Measurements from ENCODE around the gene FAM136A.
"Not testable (repeated sequence)": the region's sequence is repeated elsewhere in the genome, so short reads cannot be mapped to it uniquely, and the experiment has no call there.

FAM136A gene

GRCh38 chr2:70301344-70302194, at the start of gene FAM136A:
Gene FAM136A (minus strand): TSS chr2:70302067. CDS start chr2:70302011, 56 bp downstream.
- peak; percentile 63 to 81 for DNase-seq (ENCODE audit: low read depth in 2 of 2, low spot score in 1 of 2)

- no peak for DNase-seq (ENCODE audit: low read depth in 2 of 2, low spot score in 1 of 2)
Observed at GRCh38 chr2:70349921-70350685, 48.2 kb upstream of the FAM136A start.

DNA sequence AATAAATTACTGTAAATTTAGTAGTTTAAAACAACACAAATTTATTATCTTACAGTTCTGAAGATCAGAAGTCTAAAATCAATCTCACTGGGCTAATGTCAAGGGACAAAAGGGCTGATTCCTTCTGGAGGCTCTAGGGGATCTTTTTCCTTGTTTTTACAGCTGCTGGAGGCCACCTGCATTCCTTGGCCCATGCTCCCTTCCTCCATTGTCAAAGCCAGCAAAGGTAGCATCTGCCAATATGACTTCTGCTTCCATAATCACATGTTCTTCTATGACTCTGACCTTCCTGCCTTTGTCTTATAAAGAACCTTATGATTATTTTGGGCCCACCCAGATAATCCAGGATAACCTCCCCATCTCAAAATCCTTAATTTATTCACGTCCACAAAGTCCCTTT, 46.0 kb upstream of the FAM136A start:
- no peak for DNase-seq (ENCODE audit: low read depth in 2 of 2, low spot score in 1 of 2)

DNA sequence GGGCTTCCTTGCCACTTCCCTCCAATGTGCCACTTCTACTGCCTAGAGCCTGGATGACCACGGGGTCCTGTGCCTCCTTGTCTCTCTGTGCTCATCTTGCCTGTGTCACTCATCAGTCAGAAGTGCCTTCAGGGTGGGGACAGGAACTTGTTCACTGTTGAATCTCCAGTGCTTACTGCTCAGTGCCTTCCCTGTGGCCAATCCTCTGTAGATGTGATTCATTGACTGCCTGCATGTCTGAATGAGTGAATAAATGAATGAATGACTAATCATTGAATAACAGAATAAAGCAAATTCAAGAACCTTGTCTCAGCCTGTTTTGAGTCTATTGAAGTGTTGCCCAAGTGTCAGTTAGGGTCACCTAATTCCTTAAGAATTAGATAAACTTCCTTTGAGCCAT, 42.3 kb upstream of the FAM136A start:
- no peak for DNase-seq (ENCODE audit: low read depth in 2 of 2, low spot score in 1 of 2)

- no peak for DNase-seq (ENCODE audit: low read depth in 2 of 2, low spot score in 1 of 2)
Observed at GRCh38 chr2:70341477-70341765, 39.6 kb upstream of the FAM136A start.

DNA sequence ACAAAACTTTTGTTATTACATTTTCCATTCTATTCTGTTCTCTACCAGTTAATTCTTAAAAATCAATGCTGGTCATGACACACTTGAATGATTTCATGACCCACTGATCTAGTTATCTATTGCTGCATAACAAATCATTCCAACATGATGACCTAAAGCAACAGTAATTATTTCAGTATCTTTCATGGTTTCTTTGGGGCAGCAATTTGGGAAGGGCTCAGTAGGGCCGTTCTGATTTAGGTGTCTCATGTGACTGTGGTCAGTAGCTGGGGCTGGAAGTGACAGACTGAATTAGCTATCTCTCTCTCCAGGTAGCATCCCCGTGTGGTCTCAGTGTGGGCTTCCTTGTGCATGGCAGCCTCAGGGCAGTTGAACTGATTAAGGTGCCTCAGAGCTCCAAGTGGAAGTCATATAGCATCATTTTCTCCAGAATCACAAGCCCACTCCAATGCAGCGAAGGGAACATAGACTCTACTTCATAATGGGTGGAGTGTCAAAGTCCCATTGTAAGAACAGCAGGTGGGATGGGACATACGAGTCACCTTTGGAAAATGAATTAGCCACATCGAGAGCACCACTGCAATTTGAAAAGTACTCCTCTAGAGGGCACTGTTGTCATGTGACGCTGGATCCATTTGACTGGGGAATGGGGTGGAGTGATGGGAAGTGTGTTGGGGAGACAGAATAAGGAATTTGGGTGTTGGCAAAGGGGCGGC, 39.1 kb upstream of the FAM136A start:
- no peak for DNase-seq (ENCODE audit: low read depth in 2 of 2, low spot score in 1 of 2)

- DNase-seq (ENCODE audit: low read depth in 2 of 2, low spot score in 1 of 2), result no peak
Observed at GRCh38 chr2:70340075-70340474, 38.2 kb upstream of the FAM136A start.

DNA sequence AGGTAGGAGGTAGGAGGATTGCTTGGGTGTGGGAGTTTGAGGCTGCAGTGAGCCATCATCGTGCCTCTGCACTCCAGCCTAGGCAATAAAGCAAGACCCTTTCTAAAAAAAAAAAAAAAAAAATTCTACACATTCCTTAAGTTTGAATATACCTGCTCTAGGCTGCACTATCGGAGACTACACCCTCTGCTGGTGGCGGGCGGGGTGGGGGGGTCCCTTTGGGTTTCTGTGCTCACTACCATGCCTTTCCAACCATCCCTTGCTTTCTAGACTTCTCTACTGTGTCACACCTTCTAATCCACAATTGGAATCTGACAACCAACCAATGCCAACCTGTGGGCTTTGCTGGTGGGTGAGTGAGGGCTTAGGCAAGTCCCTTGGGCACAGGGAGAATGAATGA, 34.7 kb upstream of the FAM136A start:
- no peak for DNase-seq (ENCODE audit: low read depth in 2 of 2, low spot score in 1 of 2)

DNA sequence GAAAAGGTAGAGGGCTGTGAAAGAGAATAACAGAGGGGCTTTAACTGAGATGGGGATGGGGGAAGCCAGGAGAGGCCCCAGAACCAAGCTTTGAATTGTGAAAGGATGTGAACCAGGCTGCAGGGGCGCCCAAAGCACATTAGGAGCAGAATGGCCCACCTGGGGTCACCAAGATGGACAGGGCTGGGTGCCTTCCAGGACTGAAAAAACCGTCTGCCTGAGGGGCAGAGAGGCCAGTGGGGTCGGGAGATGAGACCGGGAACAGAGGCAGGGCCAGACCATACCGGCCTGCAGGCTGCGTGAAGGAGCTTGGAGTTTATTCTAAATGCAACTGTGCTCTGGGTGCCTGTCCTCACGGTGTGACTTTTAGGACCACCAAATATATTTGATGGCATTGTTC, 29.1 kb upstream of the FAM136A start:
- no peak for DNase-seq (ENCODE audit: low read depth in 2 of 2, low spot score in 1 of 2)

- DNase-seq (ENCODE audit: low read depth in 2 of 2, low spot score in 1 of 2), result no peak
Observed at GRCh38 chr2:70330476-70330875, 28.6 kb upstream of the FAM136A start.

- no peak for DNase-seq (ENCODE audit: low read depth in 2 of 2, low spot score in 1 of 2)
Observed at GRCh38 chr2:70328921-70329561, 27.2 kb upstream of the FAM136A start.

DNA sequence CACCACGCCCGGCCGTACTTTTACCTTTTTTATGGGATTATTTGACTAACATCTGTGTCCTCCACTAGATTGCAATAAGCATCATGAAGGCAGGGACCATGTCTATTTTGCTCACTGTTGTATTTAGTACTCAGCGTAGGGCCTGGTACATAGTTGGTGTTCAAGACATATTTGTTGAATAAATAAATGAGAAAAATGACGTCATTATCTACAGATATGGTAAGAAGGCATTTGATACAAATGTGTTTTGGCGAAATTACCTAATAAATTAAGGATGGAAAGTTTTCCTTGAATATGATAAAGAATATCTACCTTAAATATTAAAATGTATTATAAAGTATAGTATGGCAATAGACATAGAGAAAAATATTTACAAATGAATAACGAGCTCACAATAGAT, 24.0 kb upstream of the FAM136A start:
- DNase-seq (ENCODE audit: low read depth in 2 of 2, low spot score in 1 of 2), result no peak

- no peak for DNase-seq (ENCODE audit: low read depth in 2 of 2, low spot score in 1 of 2)
Observed at GRCh38 chr2:70322518-70322917, 20.7 kb upstream of the FAM136A start.

GRCh38 chr2:70321370-70321769, 19.5 kb upstream of the FAM136A start:
- no peak for DNase-seq (ENCODE audit: low read depth in 2 of 2, low spot score in 1 of 2)

DNA sequence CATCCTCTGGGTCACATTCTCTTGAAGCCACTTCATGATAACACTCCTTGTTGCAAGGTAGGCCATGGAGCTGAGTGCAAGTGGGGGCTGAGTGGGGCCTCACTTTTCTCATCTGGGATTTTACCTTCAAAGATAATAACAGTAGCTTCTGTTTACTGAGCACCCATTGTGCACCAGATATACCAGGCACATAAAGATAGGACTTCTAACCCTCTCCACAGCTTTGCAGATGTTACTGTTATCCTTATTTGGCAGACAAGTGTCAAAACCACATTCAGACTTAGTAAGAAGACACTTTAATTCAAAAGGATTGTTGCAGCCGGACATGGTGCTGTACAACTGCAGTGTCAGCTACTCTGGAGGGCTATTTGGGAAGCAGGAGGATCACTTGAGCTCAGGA, 12.8 kb upstream of the FAM136A start:
- DNase-seq (ENCODE audit: low read depth in 2 of 2, low spot score in 1 of 2), result no peak

- no peak for DNase-seq (ENCODE audit: low read depth in 2 of 2, low spot score in 1 of 2)
Observed at GRCh38 chr2:70312560-70312959, 10.7 kb upstream of the FAM136A start.

DNA sequence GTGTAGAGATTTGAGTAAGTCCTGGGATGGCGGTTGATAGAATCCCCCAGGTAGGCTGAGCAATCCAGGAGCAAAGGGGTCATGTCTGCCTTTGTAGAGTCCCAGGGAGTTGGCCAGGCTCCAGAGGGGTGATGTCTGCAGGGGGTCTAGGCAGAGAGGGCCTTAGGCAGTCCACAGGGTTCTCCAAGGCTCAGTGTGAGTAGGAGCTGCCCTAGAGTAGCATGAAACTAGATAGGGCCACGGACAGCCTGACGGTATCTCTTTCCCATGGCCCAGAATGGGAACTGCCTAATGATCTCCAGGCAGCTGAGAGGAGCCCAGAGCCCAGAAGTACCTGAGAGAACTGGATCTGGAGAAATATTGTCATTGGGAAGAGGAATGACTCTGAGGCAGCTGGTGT, 9.0 kb upstream of the FAM136A start:
- no peak for DNase-seq (ENCODE audit: low read depth in 2 of 2, low spot score in 1 of 2)

DNA sequence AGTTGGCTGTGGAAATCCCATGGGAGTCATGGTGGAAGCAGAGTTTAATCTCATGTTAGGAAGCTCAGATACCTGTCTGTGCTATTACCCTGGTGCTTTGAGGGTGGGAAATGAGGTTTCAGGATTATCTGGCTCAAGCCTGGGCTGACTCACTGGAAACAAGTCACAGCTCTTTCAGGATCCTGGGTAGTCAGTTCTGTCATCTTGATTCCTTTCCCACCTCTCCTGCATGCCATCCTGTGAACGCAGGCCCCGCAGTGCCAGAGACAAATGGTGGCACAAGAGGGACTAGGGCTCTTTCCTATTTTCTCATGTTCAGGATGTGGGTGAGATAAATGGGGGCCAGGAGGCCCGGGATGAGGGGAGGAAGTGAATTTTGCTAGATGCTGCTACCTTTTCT, 3.7 kb upstream of the FAM136A start:
- no peak for DNase-seq (ENCODE audit: low read depth in 2 of 2, low spot score in 1 of 2)

DNA sequence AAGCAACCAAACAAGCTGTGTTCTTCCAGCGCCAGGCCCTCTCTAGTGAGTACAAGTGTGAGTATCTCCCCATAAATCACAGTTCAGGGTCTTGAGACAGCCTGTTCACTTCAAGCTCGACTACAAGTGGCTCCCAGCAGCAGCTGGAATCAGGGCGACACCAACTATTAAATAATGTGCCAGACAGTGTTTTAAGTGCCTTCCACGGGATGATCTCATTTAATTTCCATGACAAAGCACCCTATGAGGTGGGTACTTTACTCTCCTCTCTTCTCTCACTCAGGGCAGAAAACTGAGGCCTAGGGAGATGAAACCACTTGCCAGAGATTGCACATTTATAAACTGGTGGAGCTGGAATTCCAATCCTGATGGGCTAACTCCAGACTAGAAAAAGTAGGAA, 2.6 kb upstream of the FAM136A start:
- no peak for DNase-seq (ENCODE audit: low read depth in 2 of 2, low spot score in 1 of 2)

DNA sequence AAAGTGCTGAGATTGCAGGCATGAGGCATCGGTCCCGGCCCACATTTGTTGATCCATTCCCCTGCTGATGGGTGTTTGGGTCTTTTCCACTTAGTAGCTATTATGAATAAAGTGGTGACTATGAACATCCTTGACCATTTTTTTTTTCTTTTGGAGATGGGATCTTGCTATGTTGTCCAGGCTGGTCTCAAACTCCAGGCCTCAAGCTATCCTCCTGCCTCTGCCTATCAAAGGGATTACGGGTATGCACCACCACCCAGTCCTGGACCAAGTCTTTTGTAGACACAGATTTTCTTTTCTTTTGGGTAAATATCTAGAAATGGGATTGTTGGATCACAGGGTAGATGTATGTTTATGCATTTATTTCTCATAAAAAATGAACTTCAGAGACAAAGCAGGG, 1.3 kb upstream of the FAM136A start:
- DNase-seq (ENCODE audit: low read depth in 2 of 2, low spot score in 1 of 2), result no peak

DNA sequence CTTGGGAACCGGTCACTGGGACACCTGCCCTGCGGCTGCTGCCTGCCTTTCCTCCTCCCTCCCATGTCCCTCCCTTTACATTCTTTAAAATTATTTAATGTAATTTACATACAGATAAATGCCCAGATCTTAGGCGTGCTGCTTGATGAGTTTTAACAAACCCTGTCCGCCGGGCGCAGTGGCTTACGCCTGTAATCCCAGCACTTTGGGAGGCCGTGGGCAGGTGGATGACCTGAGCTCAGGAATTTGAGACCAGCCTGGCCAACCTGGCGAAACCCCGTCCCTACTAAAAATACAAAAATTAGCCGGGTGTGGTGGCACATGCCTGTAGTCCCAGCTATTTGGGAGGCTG, 304 bp upstream of the FAM136A start:
- not testable (repeated sequence) for DNase-seq (ENCODE audit: low read depth in 2 of 2, low spot score in 1 of 2)
